ENCODE results near the gene KCTD12. TPM values are rescaled to one million over a fixed set of nuclear protein-coding genes. Genes with fewer than 3 reads are reported as not detected.

The KCTD12 gene
- total RNA-seq, 5 donors from 2014 or later (not counting 1 experiment from before 2014, with no cell fraction given) = 3.8 to 8.7 (median 6.2) TPM

DNA sequence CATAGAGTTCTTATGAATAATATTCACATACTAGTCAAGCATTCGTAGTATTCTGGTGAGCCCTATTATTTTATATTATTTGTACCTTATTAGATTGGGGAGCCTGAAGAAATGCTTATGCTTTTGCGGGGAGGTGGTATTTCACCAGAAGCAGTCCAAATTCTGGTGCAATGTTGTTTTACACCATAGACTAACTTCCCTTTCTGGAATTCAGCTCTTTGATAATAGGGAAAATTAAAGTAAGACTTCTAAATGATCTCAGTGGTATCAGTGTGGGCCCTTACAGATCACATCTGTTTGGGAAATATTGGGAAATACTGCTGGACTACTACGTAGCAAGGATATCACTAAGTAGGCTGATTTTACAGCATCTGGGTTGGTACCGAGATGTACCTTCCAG, 34.2 kb downstream of the KCTD12 start:
- no peaks in the 10 kb centered on the region for H3K36me3 Mint-ChIP-seq
- no peaks in the 10 kb centered on the region for H3K9me3 Mint-ChIP-seq
- H3K27ac Mint-ChIP-seq = no peak overlapping the region
- no peaks in the 10 kb centered on the region for H3K4me1 ChIP-seq (ENCODE audit: control insufficient read depth in 1 of 2, extremely low read depth in 1 of 2, insufficient read depth in 2 of 2, low read length in 2 of 2)
- no peak overlapping the region for H3K27ac ChIP-seq (ENCODE audit: low read length)
- no peak for ATAC-seq (replicated peaks in 1 of 4)
- no peak overlapping the region for H3K4me3 Mint-ChIP-seq
- H3K9me3 ChIP-seq = no peaks in the 10 kb centered on the region
- no peaks in the 10 kb centered on the region for H3K27me3 ChIP-seq (replicated peaks in 1 of 2; ENCODE audit: control insufficient read depth in 2 of 2, extremely low read depth in 1 of 2, insufficient read depth in 2 of 2, low read length in 1 of 2)
- POLR2A ChIA-PET = interaction anchor here in 1 of 2 donors (0.6 kb wide), 1 partner anchor 1005 kb away, joined by 7 read pairs; no protein-coding TSS in a partner anchor
- H3K27me3 Mint-ChIP-seq = no peaks in the 10 kb centered on the region
- CTCF ChIA-PET = no interaction called here
- H3K36me3 ChIP-seq (ENCODE audit: control insufficient read depth in 2 of 2, extremely low read depth in 1 of 2, insufficient read depth in 1 of 2, low read length in 1 of 2) = no peaks in the 10 kb centered on the region
- peaks cover 0 to 2% (median 0%) of the 10 kb centered on the region in 3 donors for H3K4me1 Mint-ChIP-seq
- no peak for DNase-seq
- WGBS (ENCODE audit: insufficient coverage) = no CpG with 5 or more reads among the region's 4 CpGs
- H3K4me3 ChIP-seq (ENCODE audit: control insufficient read depth in 1 of 2, extremely low read depth in 1 of 2, low read length in 1 of 2) = no peak overlapping the region

DNA sequence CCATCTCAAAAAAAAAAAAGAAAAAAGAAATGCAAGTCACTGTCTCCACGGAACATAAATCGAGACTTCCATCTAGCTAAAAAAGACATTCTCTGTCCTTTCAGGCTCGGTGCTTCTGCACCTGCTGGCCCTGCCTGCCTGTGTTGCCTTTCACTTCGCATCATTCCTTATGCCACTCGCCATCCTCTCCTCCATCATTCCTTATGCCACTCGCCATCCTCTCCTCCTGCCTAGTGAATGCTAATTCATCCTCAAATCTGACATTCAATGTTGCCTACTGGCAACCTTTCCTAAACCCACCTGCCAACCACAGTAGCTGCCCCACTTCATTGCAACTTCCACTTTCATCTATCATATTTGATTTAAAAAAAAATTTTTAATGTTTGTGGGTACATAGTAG, 36.7 kb downstream of the KCTD12 start:
- Mint-ChIP-seq H3K27ac (no peak overlapping the region), H3K27me3 (no peaks in the 10 kb centered on the region), H3K4me3 (no peak overlapping the region), H3K4me1 (no peaks in the 10 kb centered on the region), H3K36me3 (no peaks in the 10 kb centered on the region), H3K9me3 (no peaks in the 10 kb centered on the region)
- WGBS (ENCODE audit: insufficient coverage) = 93% methylated on average over 4 of the region's 6 CpGs
- no peak overlapping the region for H3K27ac ChIP-seq (ENCODE audit: low read length)
- ATAC-seq (replicated peaks in 1 of 4) (no peak), DNase-seq (no peak)
- POLR2A ChIA-PET = no interaction called here
- no peaks in the 10 kb centered on the region for H3K36me3 ChIP-seq (ENCODE audit: control insufficient read depth in 2 of 2, extremely low read depth in 1 of 2, insufficient read depth in 1 of 2, low read length in 1 of 2)
- no peaks in the 10 kb centered on the region for H3K9me3 ChIP-seq
- CTCF ChIA-PET = interaction anchor here in 1 of 2 donors (0.6 kb wide), 1 partner anchor 36 kb away, joined by 5 read pairs; no protein-coding TSS in a partner anchor
- no peaks in the 10 kb centered on the region for H3K4me1 ChIP-seq (ENCODE audit: control insufficient read depth in 1 of 2, extremely low read depth in 1 of 2, insufficient read depth in 2 of 2, low read length in 2 of 2)
- no peak overlapping the region for H3K4me3 ChIP-seq (ENCODE audit: control insufficient read depth in 1 of 2, extremely low read depth in 1 of 2, low read length in 1 of 2)
- no peaks in the 10 kb centered on the region for H3K27me3 ChIP-seq (replicated peaks in 1 of 2; ENCODE audit: control insufficient read depth in 2 of 2, extremely low read depth in 1 of 2, insufficient read depth in 2 of 2, low read length in 1 of 2)

DNA sequence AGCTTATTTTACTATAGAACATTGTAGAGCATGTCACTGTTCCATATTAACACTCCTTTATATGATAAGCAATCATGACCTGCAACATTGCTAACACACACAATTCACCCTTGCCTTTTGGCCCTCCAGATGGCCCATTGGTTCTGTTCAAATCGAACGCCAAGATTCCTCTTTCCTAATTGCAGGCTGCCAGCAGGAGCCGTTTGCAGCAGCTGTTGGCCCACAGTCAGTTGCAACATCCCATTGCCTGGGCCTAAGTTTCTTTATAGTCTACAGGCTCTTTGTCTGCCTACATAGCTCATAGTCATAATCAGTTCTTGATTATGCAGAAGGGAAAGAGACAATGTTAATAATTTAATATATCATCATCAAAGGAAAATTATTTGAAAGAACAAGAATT, 37.6 kb downstream of the KCTD12 start:
- no peaks in the 10 kb centered on the region for H3K4me1 ChIP-seq (ENCODE audit: control insufficient read depth in 1 of 2, extremely low read depth in 1 of 2, insufficient read depth in 2 of 2, low read length in 2 of 2)
- ATAC-seq (replicated peaks in 1 of 4) (no peak), DNase-seq (no peak)
- H3K36me3 ChIP-seq (ENCODE audit: control insufficient read depth in 2 of 2, extremely low read depth in 1 of 2, insufficient read depth in 1 of 2, low read length in 1 of 2) = no peaks in the 10 kb centered on the region
- ChIA-PET POLR2A (interaction anchor here in 1 of 2 donors (0.9 kb wide), 1 partner anchor 31 kb away, joined by 5 read pairs; no protein-coding TSS in a partner anchor), CTCF (interaction anchor here (1.0 kb wide), 2 partner anchors 10 to 14 kb away, joined by 3 read pairs; no protein-coding TSS in a partner anchor)
- no peak overlapping the region for H3K4me3 Mint-ChIP-seq
- no peak overlapping the region for H3K27ac ChIP-seq (ENCODE audit: low read length)
- no peaks in the 10 kb centered on the region for H3K27me3 Mint-ChIP-seq
- H3K36me3 Mint-ChIP-seq = no peaks in the 10 kb centered on the region
- no peaks in the 10 kb centered on the region for H3K9me3 ChIP-seq
- no peaks in the 10 kb centered on the region for H3K4me1 Mint-ChIP-seq
- H3K9me3 Mint-ChIP-seq = no peaks in the 10 kb centered on the region
- WGBS (ENCODE audit: insufficient coverage) = 100% methylated on average over 2 of the region's 3 CpGs
- no peak overlapping the region for H3K4me3 ChIP-seq (ENCODE audit: control insufficient read depth in 1 of 2, extremely low read depth in 1 of 2, low read length in 1 of 2)
- no peak overlapping the region for H3K27ac Mint-ChIP-seq
- no peaks in the 10 kb centered on the region for H3K27me3 ChIP-seq (replicated peaks in 1 of 2; ENCODE audit: control insufficient read depth in 2 of 2, extremely low read depth in 1 of 2, insufficient read depth in 2 of 2, low read length in 1 of 2)

DNA sequence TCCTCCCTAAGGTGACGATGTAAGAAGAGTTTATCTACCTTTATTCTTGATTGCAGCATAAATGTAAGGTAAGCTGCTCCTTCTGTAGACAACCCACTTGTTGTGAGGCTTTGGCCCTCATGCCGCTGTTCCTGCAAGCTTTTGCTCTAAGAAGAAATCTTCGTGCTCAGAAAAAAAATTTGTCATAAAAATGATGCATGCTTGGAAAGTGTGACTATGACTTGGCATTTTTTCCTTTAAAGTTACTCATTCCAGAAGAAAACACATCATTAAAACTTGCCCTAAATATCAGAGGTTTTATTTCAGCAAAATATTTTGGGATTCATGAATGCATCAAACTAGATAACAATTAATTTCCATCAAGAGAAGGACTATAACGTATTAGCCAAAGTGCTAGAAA, 39.8 kb downstream of the KCTD12 start:
- Histone ChIP-seq H3K27me3 (replicated peaks in 1 of 2; ENCODE audit: control insufficient read depth in 2 of 2, extremely low read depth in 1 of 2, insufficient read depth in 2 of 2, low read length in 1 of 2) (no peaks in the 10 kb centered on the region), H3K27ac (ENCODE audit: low read length) (no peak overlapping the region), H3K4me3 (ENCODE audit: control insufficient read depth in 1 of 2, extremely low read depth in 1 of 2, low read length in 1 of 2) (no peak overlapping the region), H3K9me3 (no peaks in the 10 kb centered on the region), H3K4me1 (ENCODE audit: control insufficient read depth in 1 of 2, extremely low read depth in 1 of 2, insufficient read depth in 2 of 2, low read length in 2 of 2) (no peaks in the 10 kb centered on the region), H3K36me3 (ENCODE audit: control insufficient read depth in 2 of 2, extremely low read depth in 1 of 2, insufficient read depth in 1 of 2, low read length in 1 of 2) (no peaks in the 10 kb centered on the region)
- H3K27ac Mint-ChIP-seq = no peak overlapping the region
- H3K9me3 Mint-ChIP-seq = no peaks in the 10 kb centered on the region
- DNase-seq (no peak), ATAC-seq (replicated peaks in 1 of 4) (no peak)
- H3K27me3 Mint-ChIP-seq = peaks cover 4 to 6% of the 10 kb centered on the region in 2 donors
- WGBS (ENCODE audit: insufficient coverage) = no CpG with 5 or more reads among the region's 4 CpGs
- no peaks in the 10 kb centered on the region for H3K36me3 Mint-ChIP-seq
- no peak overlapping the region for H3K4me3 Mint-ChIP-seq
- no peaks in the 10 kb centered on the region for H3K4me1 Mint-ChIP-seq
- ChIA-PET POLR2A (no interaction called here), CTCF (no interaction called here)

- Histone ChIP-seq H3K9me3 (no peaks in the 10 kb centered on the region), H3K4me3 (ENCODE audit: control insufficient read depth in 1 of 2, extremely low read depth in 1 of 2, low read length in 1 of 2) (no peak overlapping the region), H3K36me3 (ENCODE audit: control insufficient read depth in 2 of 2, extremely low read depth in 1 of 2, insufficient read depth in 1 of 2, low read length in 1 of 2) (no peaks in the 10 kb centered on the region), H3K27ac (ENCODE audit: low read length) (no peak overlapping the region), H3K27me3 (replicated peaks in 1 of 2; ENCODE audit: control insufficient read depth in 2 of 2, extremely low read depth in 1 of 2, insufficient read depth in 2 of 2, low read length in 1 of 2) (no peaks in the 10 kb centered on the region), H3K4me1 (ENCODE audit: control insufficient read depth in 1 of 2, extremely low read depth in 1 of 2, insufficient read depth in 2 of 2, low read length in 2 of 2) (no peaks in the 10 kb centered on the region)
- Mint-ChIP-seq H3K4me1 (no peaks in the 10 kb centered on the region), H3K27me3 (peaks cover 4 to 6% of the 10 kb centered on the region in 2 donors), H3K9me3 (no peaks in the 10 kb centered on the region), H3K4me3 (no peak overlapping the region), H3K27ac (no peak overlapping the region), H3K36me3 (no peaks in the 10 kb centered on the region)
- ChIA-PET CTCF (no interaction called here), POLR2A (no interaction called here)
- DNase-seq = no peak
- no peak for ATAC-seq (replicated peaks in 1 of 4)
- WGBS (ENCODE audit: insufficient coverage) = 11% methylated on average over 1 of the region's 2 CpGs
Observed at GRCh38 chr13:76845865-76846264, 40.3 kb downstream of the KCTD12 start.

GRCh38 chr13:76845367-76845766, 40.8 kb downstream of the KCTD12 start:
- no CpG with 5 or more reads among the region's 3 CpGs for WGBS (ENCODE audit: insufficient coverage)
- H3K4me3 Mint-ChIP-seq = no peak overlapping the region
- no peaks in the 10 kb centered on the region for H3K9me3 Mint-ChIP-seq
- no peak overlapping the region for H3K27ac ChIP-seq (ENCODE audit: low read length)
- H3K4me1 ChIP-seq (ENCODE audit: control insufficient read depth in 1 of 2, extremely low read depth in 1 of 2, insufficient read depth in 2 of 2, low read length in 2 of 2) = no peaks in the 10 kb centered on the region
- no peak overlapping the region for H3K4me3 ChIP-seq (ENCODE audit: control insufficient read depth in 1 of 2, extremely low read depth in 1 of 2, low read length in 1 of 2)
- H3K4me1 Mint-ChIP-seq = no peaks in the 10 kb centered on the region
- H3K9me3 ChIP-seq = no peaks in the 10 kb centered on the region
- H3K27me3 ChIP-seq (replicated peaks in 1 of 2; ENCODE audit: control insufficient read depth in 2 of 2, extremely low read depth in 1 of 2, insufficient read depth in 2 of 2, low read length in 1 of 2) = no peaks in the 10 kb centered on the region
- H3K36me3 Mint-ChIP-seq = no peaks in the 10 kb centered on the region
- H3K27me3 Mint-ChIP-seq = peaks cover 4 to 6% of the 10 kb centered on the region in 2 donors
- H3K27ac Mint-ChIP-seq = no peak overlapping the region
- CTCF ChIA-PET = no interaction called here
- H3K36me3 ChIP-seq (ENCODE audit: control insufficient read depth in 2 of 2, extremely low read depth in 1 of 2, insufficient read depth in 1 of 2, low read length in 1 of 2) = no peaks in the 10 kb centered on the region
- ATAC-seq (replicated peaks in 1 of 4) = no peak
- POLR2A ChIA-PET = no interaction called here
- DNase-seq = no peak

- Mint-ChIP-seq H3K9me3 (no peaks in the 10 kb centered on the region), H3K27me3 (peaks cover 6 to 20% of the 10 kb centered on the region in 2 donors), H3K36me3 (no peaks in the 10 kb centered on the region), H3K4me3 (no peak overlapping the region), H3K4me1 (no peaks in the 10 kb centered on the region), H3K27ac (no peak overlapping the region)
- no peaks in the 10 kb centered on the region for H3K27me3 ChIP-seq (replicated peaks in 1 of 2; ENCODE audit: control insufficient read depth in 2 of 2, extremely low read depth in 1 of 2, insufficient read depth in 2 of 2, low read length in 1 of 2)
- WGBS (ENCODE audit: insufficient coverage) = no CpG with 5 or more reads among the region's 1 CpG
- H3K4me1 ChIP-seq (ENCODE audit: control insufficient read depth in 1 of 2, extremely low read depth in 1 of 2, insufficient read depth in 2 of 2, low read length in 2 of 2) = no peaks in the 10 kb centered on the region
- no peak for DNase-seq
- no peak overlapping the region for H3K27ac ChIP-seq (ENCODE audit: low read length)
- ChIA-PET CTCF (interaction anchor here in 1 of 2 donors (1.3 kb wide), 1 partner anchor 10 kb away, joined by 3 read pairs; no protein-coding TSS in a partner anchor), POLR2A (no interaction called here)
- ATAC-seq (replicated peaks in 1 of 4) = no peak
- H3K36me3 ChIP-seq (ENCODE audit: control insufficient read depth in 2 of 2, extremely low read depth in 1 of 2, insufficient read depth in 1 of 2, low read length in 1 of 2) = no peaks in the 10 kb centered on the region
- H3K9me3 ChIP-seq = no peaks in the 10 kb centered on the region
- H3K4me3 ChIP-seq (ENCODE audit: control insufficient read depth in 1 of 2, extremely low read depth in 1 of 2, low read length in 1 of 2) = no peak overlapping the region
Observed at GRCh38 chr13:76837801-76838200, 48.4 kb downstream of the KCTD12 start.

Data from T-cell (primary cell).